Cortex of kidney (tissue), 1 donor: ENCODE measurements around the gene CARMIL3.

Experiments used
- DNase-seq: peaks from one replicate; lab custom pipeline; 2025; lab: John Stamatoyannopoulos, UW

Gene CARMIL3

GRCh38 chr14:24078146-24078545 is 26.3 kb downstream of the CARMIL3 start:
- DNase-seq: no peak

GRCh38 chr14:24079491-24080141 is 27.8 kb downstream of the CARMIL3 start:
- DNase-seq: no peak

- no peak for DNase-seq
These were observed 28.3 kb downstream of the CARMIL3 start for GRCh38 chr14:24080142-24080530.

- peak; percentile 45 for DNase-seq
These were observed 29.3 kb downstream of the CARMIL3 start for GRCh38 chr14:24080888-24081738.

GRCh38 chr14:24081739-24082211 is 30.0 kb downstream of the CARMIL3 start:
- DNase-seq: no peak

GRCh38 chr14:24082411-24083080 is 30.7 kb downstream of the CARMIL3 start:
- DNase-seq: no peak

- DNase-seq: no peak
These were observed 31.7 kb downstream of the CARMIL3 start for GRCh38 chr14:24083462-24083861.

- DNase-seq: no peak
These were observed 32.6 kb downstream of the CARMIL3 start for GRCh38 chr14:24084440-24084839.

GRCh38 chr14:24085215-24085614 is 33.4 kb downstream of the CARMIL3 start:
- no peak for DNase-seq

GRCh38 chr14:24086193-24086955 is 34.6 kb downstream of the CARMIL3 start:
- DNase-seq: no peak

- no peak for DNase-seq
These were observed 35.2 kb downstream of the CARMIL3 start for GRCh38 chr14:24087004-24087403.

- DNase-seq: no peak
These were observed 36.3 kb downstream of the CARMIL3 start for GRCh38 chr14:24088095-24088494.

- DNase-seq: no peak
These were observed 38.1 kb downstream of the CARMIL3 start for GRCh38 chr14:24089890-24090289.

- DNase-seq: no peak
These were observed 40.3 kb downstream of the CARMIL3 start for GRCh38 chr14:24092110-24092504.

- no peak for DNase-seq
These were observed 40.8 kb downstream of the CARMIL3 start for GRCh38 chr14:24092505-24093206.

- DNase-seq: no peak
These were observed 41.5 kb downstream of the CARMIL3 start for GRCh38 chr14:24093207-24093900.

GRCh38 chr14:24093901-24094840 is 42.4 kb downstream of the CARMIL3 start, which contains the start of gene PCK2:
Gene PCK2, plus strand, starts transcription at chr14:24094311. Its CDS starts 95 bp downstream, at chr14:24094406.
- no peak for DNase-seq

- DNase-seq: no peak
These were observed 43.0 kb downstream of the CARMIL3 start for GRCh38 chr14:24094841-24095270.
